H1 (cell line): ENCODE results near the gene ZNF302. TPM values are rescaled to one million over a fixed set of nuclear protein-coding genes. Genes with fewer than 3 reads are reported as not detected.

Source experiments
- CTCF ChIA-PET: fragments of 300-600 bp; sonication (Branson Sonifier 250); formaldehyde crosslinking; loops from one replicate; lab custom pipeline; 2021; ENCODE audit not compliant: partially characterized antibody; lab: Charles Lee
- POLR2A ChIA-PET: fragments of 300-600 bp; sonication (Branson Sonifier 250); formaldehyde crosslinking; loops from one replicate; lab custom pipeline; 2021; ENCODE audit warnings: inconsistent platforms; ENCODE audit not compliant: partially characterized antibody; lab: Charles Lee
- DNase-seq, 2 experiments: peaks; one replicate each; pipeline versions ENCODE4 v3.0.0 to v3.0.0-alpha.2; 2010 to 2022; ENCODE audit warnings: low spot score in 2 of 2, low read depth in 1 of 2, mixed read lengths in 1 of 2
- FAIRE-seq: peaks from 2 replicates; lab custom pipeline; 2011; peaks lifted over from hg19 to GRCh38; lab: Jason Lieb, UNC
- H2AFZ ChIP-seq: 2 replicates; pipeline ENCODE4 v1.8.1; 2012; ENCODE audit warnings: low read length, inconsistent platforms
- H2AK5ac ChIP-seq: 2 replicates; pipeline ENCODE4 v1.6.1; 2013; ENCODE audit warnings: low read depth, low read length
- H2BK120ac ChIP-seq: replicated peaks from 2 replicates; pipeline ENCODE3; 2013; ENCODE audit warnings: low read depth, low read length, inconsistent platforms
- H2BK12ac ChIP-seq: 2 replicates; pipeline ENCODE4 v1.6.1; 2013; ENCODE audit warnings: low read depth, low read length
- H2BK15ac ChIP-seq: 2 replicates; pipeline ENCODE4 v1.6.1; 2013; ENCODE audit warnings: low read length
- H2BK20ac ChIP-seq: 2 replicates; pipeline ENCODE4 v1.6.1; 2013; ENCODE audit warnings: low read length
- H2BK5ac ChIP-seq: 2 replicates; pipeline ENCODE4 v1.6.1; 2013; ENCODE audit warnings: low read depth, low read length
- H3K14ac ChIP-seq: 2 replicates; pipeline ENCODE4 v1.6.1; 2013; ENCODE audit warnings: inconsistent platforms; ENCODE audit not compliant: insufficient read length
- H3K18ac ChIP-seq: 2 replicates; pipeline ENCODE4 v1.6.1; 2013; ENCODE audit warnings: low read length; ENCODE audit errors: extremely low read depth
- H3K23ac ChIP-seq: 2 replicates; pipeline ENCODE4 v1.6.1; 2013; ENCODE audit warnings: inconsistent platforms; ENCODE audit not compliant: insufficient read length
- H3K23me2 ChIP-seq: 2 replicates; pipeline ENCODE4 v1.6.1; 2013; ENCODE audit warnings: low read depth, low read length
- H3K27ac ChIP-seq: 2 replicates; pipeline ENCODE4 v1.6.1; 2011; ENCODE audit warnings: low read depth, low read length, inconsistent platforms
- H3K27me3 ChIP-seq, 4 experiments: replicated peaks in 1 of 4; 1 replicate in 1 of 4; 2 replicates in 3 of 4; pipeline versions ENCODE4 v1.6.1 to v1.8.1; 2011 to 2013; ENCODE audit warnings: low read length in 3 of 4, mild to moderate bottlenecking in 3 of 4, inconsistent platforms in 2 of 4, mixed read lengths in 2 of 4, moderate library complexity in 1 of 4; ENCODE audit not compliant: control insufficient read depth in 3 of 4, insufficient read depth in 3 of 4; ENCODE audit errors: extremely low read depth in 1 of 4
- H3K36me3 ChIP-seq, 4 experiments: 2 replicates each; pipeline versions ENCODE4 v1.6.1 to v1.8.1; 2011 to 2013; ENCODE audit warnings: mild to moderate bottlenecking in 4 of 4, low read length in 3 of 4, moderate library complexity in 2 of 4, control low read depth in 1 of 4, inconsistent platforms in 1 of 4; ENCODE audit not compliant: insufficient read depth in 4 of 4, control insufficient read depth in 2 of 4
- H3K4ac ChIP-seq: replicated peaks from 2 replicates; pipeline ENCODE3; 2013; ENCODE audit warnings: low read length, low read depth, mixed read lengths, inconsistent platforms; ENCODE audit not compliant: insufficient read length
- H3K4me1 ChIP-seq, 4 experiments: replicated peaks in 1 of 4; 1 replicate in 1 of 4; 2 replicates in 3 of 4; pipeline versions ENCODE4 v1.6.1 to v1.8.1; 2011 to 2013; ENCODE audit warnings: low read length in 3 of 4, inconsistent platforms in 2 of 4, mixed read lengths in 1 of 4; ENCODE audit not compliant: insufficient read depth in 4 of 4, control insufficient read depth in 3 of 4
- H3K4me2 ChIP-seq, 2 experiments: 2 replicates each; pipeline versions ENCODE4 v1.6.1 to v1.8.1; 2011 to 2013; ENCODE audit warnings: low read depth in 2 of 2, low read length in 2 of 2, control low read depth in 1 of 2, inconsistent platforms in 1 of 2, mild to moderate bottlenecking in 1 of 2; ENCODE audit not compliant: insufficient read depth in 1 of 2
- H3K4me3 ChIP-seq, 4 experiments: fragments of 200-600, 300-600 bp in 1 of 4; sonication (generic), shearing (Covaris generic), sonication (Bioruptor Twin) in 1 of 4; 2 replicates each; pipeline versions ENCODE4 v1.5.1 to v1.8.1; 2011 to 2016; ENCODE audit warnings: low read length in 4 of 4, low read depth in 3 of 4, control low read depth in 2 of 4, inconsistent platforms in 2 of 4, mild to moderate bottlenecking in 2 of 4, mixed read lengths in 1 of 4, moderate library complexity in 1 of 4; ENCODE audit not compliant: insufficient read depth in 2 of 4; ENCODE audit errors: extremely low read depth in 1 of 4
- H3K56ac ChIP-seq: replicated peaks from 2 replicates; pipeline ENCODE3; 2013; ENCODE audit warnings: low read depth, mild to moderate bottlenecking, mixed read lengths, low read length, inconsistent platforms; ENCODE audit not compliant: insufficient read length
- H3K79me1 ChIP-seq: 2 replicates; pipeline ENCODE4 v1.6.1; 2013; ENCODE audit warnings: low read depth, low read length, control low read depth
- H3K79me2 ChIP-seq, 2 experiments: 2 replicates each; pipeline versions ENCODE4 v1.6.1 to v1.8.1; 2012 to 2013; ENCODE audit warnings: low read length in 2 of 2, mild to moderate bottlenecking in 2 of 2, inconsistent platforms in 1 of 2; ENCODE audit not compliant: insufficient read depth in 2 of 2, control insufficient read depth in 1 of 2
- H3K9ac ChIP-seq, 4 experiments: replicated peaks in 1 of 4; 1 replicate in 1 of 4; 2 replicates in 3 of 4; pipeline versions ENCODE4 v1.6.1 to v1.8.1; 2011 to 2013; ENCODE audit warnings: low read depth in 3 of 4, low read length in 3 of 4, control low read depth in 2 of 4, mild to moderate bottlenecking in 2 of 4, moderate library complexity in 2 of 4, inconsistent platforms in 1 of 4; ENCODE audit errors: extremely low read depth in 1 of 4
- H3K9me3 ChIP-seq, 2 experiments: 2 replicates each; pipeline versions ENCODE4 v1.6.1 to v1.8.1; 2012 to 2013; ENCODE audit warnings: mild to moderate bottlenecking in 2 of 2, moderate library complexity in 2 of 2, control low read depth in 1 of 2, inconsistent platforms in 1 of 2, low read depth in 1 of 2, low read length in 1 of 2, mixed read lengths in 1 of 2; ENCODE audit not compliant: insufficient read depth in 2 of 2
- H4K20me1 ChIP-seq, 2 experiments: replicated peaks in 1 of 2; 2 replicates each; pipeline versions ENCODE3 to v1.8.1; 2011 to 2013; ENCODE audit warnings: inconsistent platforms in 2 of 2, low read length in 2 of 2, mild to moderate bottlenecking in 1 of 2; ENCODE audit not compliant: insufficient read depth in 2 of 2, control insufficient read depth in 1 of 2
- H4K5ac ChIP-seq: 2 replicates; pipeline ENCODE4 v1.6.1; 2013; ENCODE audit warnings: low read length, low read depth, mixed read lengths, inconsistent platforms; ENCODE audit not compliant: insufficient read length
- H4K8ac ChIP-seq: 2 replicates; pipeline ENCODE4 v1.8.0; 2013; ENCODE audit warnings: mild to moderate bottlenecking, moderate library complexity, low read length, inconsistent platforms; ENCODE audit not compliant: insufficient read depth; ENCODE audit errors: extremely low read depth
- H4K91ac ChIP-seq: replicated peaks from 2 replicates; pipeline ENCODE3; 2013; ENCODE audit warnings: low read length, mixed read lengths, inconsistent platforms; ENCODE audit not compliant: insufficient read length
- ASH2L ChIP-seq: fragments of 200-600, 300-600 bp; sonication (generic); IDR thresholded peaks from one replicate; pipeline ENCODE4 v1.7.1; 2017; ENCODE audit warnings: low read length
- ATF2 ChIP-seq: IDR thresholded peaks from 2 replicates; pipeline ENCODE4 v1.6.1; 2012; ENCODE audit warnings: low read length, inconsistent platforms
- CBX5 ChIP-seq: fragments of 300-800, 300-1000 bp; sonication (generic); IDR thresholded peaks from 2 replicates; pipeline ENCODE4 v1.7.1; 2016; ENCODE audit warnings: antibody characterized with exemption, low read length, low read depth
- CEBPB ChIP-seq: IDR thresholded peaks from 2 replicates; pipeline ENCODE4 v1.6.1; 2012; ENCODE audit warnings: low read depth, low read length
- CHD1 ChIP-seq: IDR thresholded peaks from 2 replicates; pipeline ENCODE4 v1.6.1; 2012; ENCODE audit warnings: low read depth, low read length, improper control_type of control experiment
- CHD2 ChIP-seq: IDR thresholded peaks from 2 replicates; pipeline ENCODE4 v1.6.1; 2012; ENCODE audit warnings: low read length, improper control_type of control experiment
- EGR1 ChIP-seq: IDR thresholded peaks from 2 replicates; pipeline ENCODE4 v1.6.1; 2011; ENCODE audit warnings: low read depth, low read length, borderline replicate concordance
- KDM1A ChIP-seq: fragments of 200-600, 300-600 bp; sonication (generic); IDR thresholded peaks from 2 replicates; pipeline ENCODE4 v1.7.1; 2016; ENCODE audit warnings: mild to moderate bottlenecking, low read length, borderline replicate concordance
- MAX ChIP-seq: IDR thresholded peaks from 2 replicates; pipeline ENCODE4 v1.6.1; 2012; ENCODE audit warnings: inconsistent platforms
- NANOG ChIP-seq: IDR thresholded peaks from 2 replicates; pipeline ENCODE4 v1.6.1; 2011; ENCODE audit warnings: low read length, low read depth, mild to moderate bottlenecking, inconsistent platforms; ENCODE audit not compliant: insufficient read depth, poor library complexity, severe bottlenecking
- SUZ12 ChIP-seq: fragments of 200-600 bp; sonication (generic); IDR thresholded peaks from 2 replicates; pipeline ENCODE4 v1.6.1; 2012; ENCODE audit warnings: mild to moderate bottlenecking, inconsistent platforms, low read length, moderate library complexity, mixed read lengths
- TBP ChIP-seq: IDR thresholded peaks from 2 replicates; pipeline ENCODE4 v1.6.1; 2011; ENCODE audit warnings: low read depth, low read length, improper control_type of control experiment
- ZNF274 ChIP-seq: IDR thresholded peaks from 2 replicates; pipeline ENCODE4 v1.7.0; 2012; ENCODE audit warnings: low read length, borderline replicate concordance; ENCODE audit errors: extremely low read depth
- WGBS, 2 experiments: shearing (Covaris generic) in 1 of 2; methylation state at CpG; one replicate each; pipeline versions ENCODE4 v1.1.6 to v1.1.7; 2013 to 2015; ENCODE audit warnings: low lambda C conversion rate in 2 of 2, mixed read lengths in 2 of 2, inconsistent platforms in 1 of 2, low coverage in 1 of 2, missing lambda C conversion rate in 1 of 2; ENCODE audit not compliant: insufficient replicate concordance in 2 of 2, insufficient coverage in 1 of 2, insufficient read length in 1 of 2; ENCODE audit errors: extremely low coverage in 1 of 2, missing lambda C conversion rate in 1 of 2; 5-methylcytosine and 5-hydroxymethylcytosine counted together
- polyA plus RNA-seq, 7 experiments: library from polyadenylated mRNA; depleted of rRNA in 3 of 7; stranded (reverse) in 5 of 7; unstranded in 2 of 7; fragments of >200 nt in 5 of 7; fragments of 200-250 nt in 2 of 7; gene quantifications; 1 replicate in 5 of 7; 2 replicates in 1 of 7; 4 replicates in 1 of 7; pipeline versions ENCODE4 v1.2.1 to v1.2.3, GENCODE V29; 2011 to 2013; ENCODE audit warnings: missing spikeins in 2 of 7, mixed read lengths in 2 of 7
- total RNA-seq: library from RNA; stranded (reverse); fragmentation: NEBNext Ultra II Directional; extraction: Animal tissue kit (Norgen Biotek cat#: 25700); gene quantifications from 2 replicates; pipeline ENCODE4 v1.2.1, GENCODE V29; 2021

ZNF302 gene
- total and polyA plus RNA-seq, 2 of the 8 experiments (the other 6 are each of a cell fraction or from before 2014, with no cell fraction given), result 9.1 to 20.4 TPM

- no peak overlapping the region for H2AK5ac ChIP-seq
- no peak overlapping the region for H2AFZ ChIP-seq
- H3K56ac ChIP-seq, result no peak overlapping the region
- no peak overlapping the region for H2BK12ac ChIP-seq
- FAIRE-seq, result no peak
- H3K23ac ChIP-seq, result no peak overlapping the region
- peaks cover 0 to 2% (median 0%) of the 10 kb centered on the region in 4 experiments; a peak in 2 of 7 replicates for H3K27me3 ChIP-seq
- no peak overlapping the region for H3K14ac ChIP-seq
- H4K8ac ChIP-seq, result 0 out of 2 replicates have a peak overlapping the region, but pooled peaks have one; percentile 77
- no peak for DNase-seq
- H3K36me3 ChIP-seq, result no peaks in the 10 kb centered on the region
- H3K4me2 ChIP-seq, result no peak overlapping the region
- no peak overlapping the region for H3K9ac ChIP-seq
- H3K79me2 ChIP-seq, result no peaks in the 10 kb centered on the region
- peaks cover 7 to 21% of the 10 kb centered on the region in 2 experiments for H3K9me3 ChIP-seq
- no peaks in the 10 kb centered on the region for H3K4me1 ChIP-seq
- H2BK120ac ChIP-seq, result no peak overlapping the region
- no peak overlapping the region for H3K4me3 ChIP-seq
- no peak overlapping the region for H3K18ac ChIP-seq
- CTCF ChIA-PET, result no interaction called here
- POLR2A ChIA-PET, result interaction anchor here (0.7 kb wide), 1 partner anchor 14 kb away, joined by 4 read pairs; no protein-coding TSS in a partner anchor
- no peak overlapping the region for H2BK5ac ChIP-seq
- no peak overlapping the region for H3K4ac ChIP-seq
- no peaks in the 10 kb centered on the region; the same call in 1 of the 2 replicates for H3K23me2 ChIP-seq
- no peak overlapping the region for H4K5ac ChIP-seq
- H4K20me1 ChIP-seq, result no peaks in the 10 kb centered on the region
- 64% methylated on average over 2 of the region's 2 CpGs; no CpG with 5 or more reads in 1 of the 2 experiments for WGBS, 2 experiments
- no peaks in the 10 kb centered on the region for H3K79me1 ChIP-seq
- no peak overlapping the region for H2BK15ac ChIP-seq
- no peak overlapping the region for H2BK20ac ChIP-seq
- H4K91ac ChIP-seq, result no peak overlapping the region
- H3K27ac ChIP-seq, result no peak overlapping the region
- no peak for TF ChIP-seq TBP
- TF ChIP-seq ZNF274, result no peak
- no peak for TF ChIP-seq CHD1
- TF ChIP-seq CHD2, result no peak
- no peak for TF ChIP-seq EGR1
- no peak for TF ChIP-seq MAX
- TF ChIP-seq ASH2L, result no peak
- TF ChIP-seq SUZ12, result no peak
- TF ChIP-seq CEBPB, result no peak
- TF ChIP-seq NANOG, result no peak
- TF ChIP-seq CBX5, result no peak
- no peak for TF ChIP-seq KDM1A
- TF ChIP-seq ATF2, result no peak
Measured at GRCh38 chr19:34692549-34692948, 15.1 kb downstream of the ZNF302 start.
